H9 (cell line): Measurements from ENCODE around the gene SPHK1. TPM values are rescaled to one million over a fixed set of nuclear protein-coding genes. Genes with fewer than 3 reads are reported as not detected.

Source experiments
- DNase-seq: peaks from one replicate; pipeline ENCODE4 v3.0.0-alpha.2; 2017
- H2AFZ ChIP-seq: one replicate; pipeline ENCODE4 v1.6.1; 2013; ENCODE audit warnings: mild to moderate bottlenecking, low read length, control low read depth, moderate library complexity
- H2AK5ac ChIP-seq: 2 replicates; pipeline ENCODE4 v1.6.1; 2013; ENCODE audit warnings: low read length, control low read depth, mixed read lengths; ENCODE audit not compliant: insufficient read length
- H2BK120ac ChIP-seq: one replicate; pipeline ENCODE4 v1.6.1; 2013; ENCODE audit warnings: low read depth, mild to moderate bottlenecking, low read length, control low read depth, inconsistent platforms; ENCODE audit not compliant: poor library complexity, severe bottlenecking
- H2BK12ac ChIP-seq: 2 replicates; pipeline ENCODE4 v1.6.1; 2013; ENCODE audit warnings: low read length, control low read depth, mixed read lengths, low read depth; ENCODE audit not compliant: insufficient read length
- H2BK15ac ChIP-seq: 2 replicates; pipeline ENCODE4 v1.6.1; 2013; ENCODE audit warnings: low read depth, low read length, control low read depth
- H2BK20ac ChIP-seq: one replicate; pipeline ENCODE4 v1.6.1; 2013; ENCODE audit warnings: low read depth, mild to moderate bottlenecking, low read length, control low read depth, inconsistent platforms; ENCODE audit not compliant: poor library complexity, severe bottlenecking
- H2BK5ac ChIP-seq: 2 replicates; pipeline ENCODE4 v1.6.1; 2013; ENCODE audit warnings: low read length, control low read depth, mixed read lengths; ENCODE audit not compliant: insufficient read length
- H3K14ac ChIP-seq: 2 replicates; pipeline ENCODE4 v1.6.1; 2013; ENCODE audit warnings: low read length, control low read depth; ENCODE audit not compliant: insufficient read depth
- H3K18ac ChIP-seq: 2 replicates; pipeline ENCODE4 v1.6.1; 2013; ENCODE audit warnings: low read depth, mild to moderate bottlenecking, mixed read lengths, low read length, control low read depth; ENCODE audit not compliant: insufficient read length
- H3K23ac ChIP-seq: 2 replicates; pipeline ENCODE4 v1.6.1; 2013; ENCODE audit warnings: low read length, control low read depth, mixed read lengths, low read depth; ENCODE audit not compliant: insufficient read length
- H3K23me2 ChIP-seq: 2 replicates; pipeline ENCODE4 v1.6.1; 2013; ENCODE audit warnings: low read depth, mild to moderate bottlenecking, mixed read lengths, low read length, control low read depth; ENCODE audit not compliant: insufficient read length, poor library complexity, severe bottlenecking
- H3K27ac ChIP-seq: 2 replicates; pipeline ENCODE4 v1.5.1; 2013; ENCODE audit warnings: low read length, control low read depth, mixed read lengths, low read depth; ENCODE audit not compliant: insufficient read length
- H3K27me3 ChIP-seq: 2 replicates; pipeline ENCODE4 v1.6.1; 2013; ENCODE audit warnings: low read length, control low read depth, inconsistent platforms; ENCODE audit not compliant: insufficient read depth
- H3K4ac ChIP-seq: 2 replicates; pipeline ENCODE4 v1.6.1; 2013; ENCODE audit warnings: low read depth, mild to moderate bottlenecking, control low read depth, inconsistent platforms, low read length, moderate library complexity
- H3K4me1 ChIP-seq: 2 replicates; pipeline ENCODE4 v1.6.1; 2013; ENCODE audit warnings: low read length, control low read depth, inconsistent platforms; ENCODE audit not compliant: insufficient read depth
- H3K4me2 ChIP-seq: 2 replicates; pipeline ENCODE4 v1.6.1; 2013; ENCODE audit warnings: low read length, control low read depth, mixed read lengths; ENCODE audit not compliant: insufficient read length, insufficient read depth
- H3K56ac ChIP-seq: 2 replicates; pipeline ENCODE4 v1.6.1; 2013; ENCODE audit warnings: low read depth, mild to moderate bottlenecking, mixed read lengths, low read length, control low read depth; ENCODE audit not compliant: insufficient read length
- H3K79me1 ChIP-seq: 2 replicates; pipeline ENCODE4 v1.6.1; 2013; ENCODE audit warnings: low read depth, mild to moderate bottlenecking, moderate library complexity, low read length, control low read depth, inconsistent platforms; ENCODE audit not compliant: insufficient read depth, poor library complexity, severe bottlenecking
- H3K79me2 ChIP-seq: 2 replicates; pipeline ENCODE4 v1.6.1; 2013; ENCODE audit warnings: low read length, control low read depth, inconsistent platforms; ENCODE audit not compliant: insufficient read depth
- H3K9ac ChIP-seq: 2 replicates; pipeline ENCODE4 v1.6.1; 2013; ENCODE audit warnings: low read length, control low read depth, mixed read lengths; ENCODE audit not compliant: insufficient read length; ENCODE audit errors: extremely low read depth
- H3K9me3 ChIP-seq: one replicate; pipeline ENCODE4 v1.6.1; 2013; ENCODE audit warnings: low read depth, low read length, inconsistent platforms; ENCODE audit not compliant: control insufficient read depth
- H3T11ph ChIP-seq: one replicate; pipeline ENCODE4 v1.6.1; 2013; ENCODE audit warnings: mild to moderate bottlenecking, low read length, control low read depth, inconsistent platforms
- H4K20me1 ChIP-seq: one replicate; pipeline ENCODE4 v1.6.1; 2013; ENCODE audit not compliant: control insufficient read depth, insufficient read length, insufficient read depth
- H4K5ac ChIP-seq: 2 replicates; pipeline ENCODE4 v1.6.1; 2013; ENCODE audit warnings: low read depth, mild to moderate bottlenecking, mixed read lengths, low read length, control low read depth; ENCODE audit not compliant: insufficient read length
- H4K8ac ChIP-seq: replicated peaks from 2 replicates; pipeline ENCODE4 v1.6.1; 2013; ENCODE audit warnings: low read length, control low read depth, mixed read lengths, low read depth; ENCODE audit not compliant: insufficient read length
- H4K91ac ChIP-seq: 2 replicates; pipeline ENCODE4 v1.6.1; 2013; ENCODE audit warnings: low read depth, mild to moderate bottlenecking, moderate library complexity, mixed read lengths, low read length, control low read depth; ENCODE audit not compliant: insufficient read length
- H3K27ac Mint-ChIP-seq, 3 experiments: 2 replicates in 2 of 3; 3 replicates in 1 of 3; pipeline ENCODE4 v1.8.0; 2020 to 2021; ENCODE audit warnings: mixed read lengths in 3 of 3, mild to moderate bottlenecking in 1 of 3, moderate library complexity in 1 of 3
- H3K27me3 Mint-ChIP-seq: 2 replicates; pipeline ENCODE4 v1.8.0; 2021; ENCODE audit warnings: low read depth, mild to moderate bottlenecking, moderate library complexity, mixed read lengths
- H3K36me3 Mint-ChIP-seq, 3 experiments: 2 replicates in 2 of 3; 3 replicates in 1 of 3; pipeline ENCODE4 v1.8.0; 2020 to 2021; ENCODE audit warnings: low read depth in 3 of 3, mixed read lengths in 3 of 3; ENCODE audit not compliant: insufficient read depth in 1 of 3
- H3K4me1 Mint-ChIP-seq, 2 experiments: 2 replicates each; pipeline ENCODE4 v1.8.0; 2020; ENCODE audit warnings: mixed read lengths in 2 of 2
- H3K4me3 Mint-ChIP-seq, 2 experiments: 2 replicates in 1 of 2; 3 replicates in 1 of 2; pipeline ENCODE4 v1.8.0; 2020 to 2021; ENCODE audit warnings: mild to moderate bottlenecking in 2 of 2, mixed read lengths in 2 of 2, moderate library complexity in 1 of 2
- H3K9me3 Mint-ChIP-seq, 2 experiments: 2 replicates in 1 of 2; 3 replicates in 1 of 2; pipeline ENCODE4 v1.8.0; 2020; ENCODE audit warnings: mild to moderate bottlenecking in 2 of 2, mixed read lengths in 2 of 2, moderate library complexity in 1 of 2
- CTCF ChIP-seq: fragments of 200-600 bp; sonication (generic); conservative IDR thresholded peaks from 3 replicates; pipeline ENCODE4 v1.8.0; 2021; ENCODE audit warnings: antibody characterized with exemption, mild to moderate bottlenecking
- WGBS: extraction: QIAGEN DNeasy Blood & Tissue Kit; methylation state at CpG from one replicate; pipeline ENCODE4 v1.1.7; 2013; ENCODE audit warnings: missing lambda C conversion rate, low lambda C conversion rate, mixed read lengths; ENCODE audit not compliant: insufficient read length; ENCODE audit errors: extremely low coverage; 5-methylcytosine and 5-hydroxymethylcytosine counted together
- total RNA-seq: library from RNA; stranded (reverse); gene quantifications from 2 replicates; pipeline ENCODE4 v1.2.1, GENCODE V29; 2021

SPHK1 gene
- total RNA-seq, 1 experiment from 2014 or later = 1.4 TPM

- H3K27ac Mint-ChIP-seq = peak overlapping the region in 1 of 3 experiments; percentile 65; a peak in 2 of 7 replicates
- Histone ChIP-seq H3K27ac (no peak overlapping the region), H2BK120ac (no peak overlapping the region), H3K23ac (no peak overlapping the region), H3K56ac (no peak overlapping the region), H2BK20ac (no peak overlapping the region), H3K9ac (no peak overlapping the region), H4K91ac (no peak overlapping the region), H2BK15ac (no peak overlapping the region), H3K27me3 (no peaks in the 10 kb centered on the region), H4K20me1 (peaks cover 4% of the 10 kb centered on the region), H3K4me2 (no peak overlapping the region), H4K5ac (no peak overlapping the region), H2BK5ac (no peak overlapping the region), H3T11ph (no peak overlapping the region), H3K4me1 (no peaks in the 10 kb centered on the region), H2BK12ac (no peak overlapping the region), H2AFZ (no peak overlapping the region), H4K8ac (no peak overlapping the region), H3K23me2 (no peaks in the 10 kb centered on the region), H3K79me2 (peaks cover 6% of the 10 kb centered on the region; the same call in 1 of the 2 replicates), H3K79me1 (peaks cover 4% of the 10 kb centered on the region), H3K18ac (no peak overlapping the region), H3K9me3 (no peaks in the 10 kb centered on the region), H3K14ac (no peak overlapping the region), H3K4ac (no peak overlapping the region), H2AK5ac (no peak overlapping the region)
- no peaks in the 10 kb centered on the region for H3K27me3 Mint-ChIP-seq
- no peak overlapping the region for H3K4me3 Mint-ChIP-seq
- no CpG with 5 or more reads among the region's 4 CpGs for WGBS
- peaks cover 27 to 40% (median 30%) of the 10 kb centered on the region in 3 experiments for H3K36me3 Mint-ChIP-seq
- TF ChIP-seq CTCF = no peak
- DNase-seq = no peak
- no peaks in the 10 kb centered on the region for H3K9me3 Mint-ChIP-seq
- peaks cover 4 to 5% of the 10 kb centered on the region in 2 experiments; a peak in 3 of 4 replicates for H3K4me1 Mint-ChIP-seq
These were observed 23.1 kb downstream of the SPHK1 start for GRCh38 chr17:76407509-76407908.
